ENCODE data around the gene SMTN.

The SMTN gene

DNA sequence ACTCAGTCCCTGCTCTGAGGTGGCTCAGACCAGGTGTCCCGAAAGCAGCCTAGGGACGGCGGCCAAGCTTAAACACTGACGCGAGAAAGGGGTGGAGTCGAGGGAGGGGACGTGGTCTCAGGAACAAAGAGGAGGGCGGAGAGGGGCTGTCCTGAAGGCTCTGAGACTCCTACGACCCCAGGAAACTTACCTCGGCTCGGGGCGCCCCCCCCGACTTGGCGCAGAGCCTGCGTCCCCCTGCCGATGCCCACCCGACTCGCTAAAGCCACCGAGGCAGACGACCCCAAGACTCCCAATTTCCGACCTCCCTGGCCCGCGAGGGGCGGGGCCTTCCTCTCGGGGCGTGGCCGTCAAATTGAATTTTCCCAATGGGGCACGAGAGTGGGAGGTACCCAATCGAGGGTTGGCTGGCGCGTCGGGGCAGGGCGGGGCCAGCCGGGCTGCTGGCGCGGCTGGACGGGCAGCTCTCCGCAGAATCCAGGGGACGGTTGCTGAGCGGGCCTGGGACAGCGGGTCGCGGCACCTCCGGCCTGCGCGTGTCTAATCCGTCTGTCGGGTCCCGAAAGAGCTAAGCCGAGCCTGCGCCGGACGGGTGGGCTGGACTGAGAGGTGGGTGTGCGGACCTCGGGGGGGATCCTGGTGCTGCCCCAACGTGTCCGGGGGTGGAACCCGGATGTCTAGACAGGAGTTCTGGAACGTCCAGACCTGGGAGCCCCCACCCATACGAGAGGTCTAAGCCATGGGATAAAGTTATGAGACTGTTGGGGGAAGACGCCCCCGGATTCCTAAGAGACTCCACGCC, at the start of gene SMTN:
SMTN (plus strand) TSS at position 471 of the 802 bp plus-strand sequence. CDS start 1,941 bp downstream, outside the sequence.
- DNase-seq (ENCODE audit: insufficient read length, low spot score) (peak; percentile 82), FAIRE-seq (no peak)
- TF ChIP-seq POLR2A (IDR thresholded peaks at IDR 0.05; ENCODE audit: low read depth, low read length): peak; percentile 85

DNA sequence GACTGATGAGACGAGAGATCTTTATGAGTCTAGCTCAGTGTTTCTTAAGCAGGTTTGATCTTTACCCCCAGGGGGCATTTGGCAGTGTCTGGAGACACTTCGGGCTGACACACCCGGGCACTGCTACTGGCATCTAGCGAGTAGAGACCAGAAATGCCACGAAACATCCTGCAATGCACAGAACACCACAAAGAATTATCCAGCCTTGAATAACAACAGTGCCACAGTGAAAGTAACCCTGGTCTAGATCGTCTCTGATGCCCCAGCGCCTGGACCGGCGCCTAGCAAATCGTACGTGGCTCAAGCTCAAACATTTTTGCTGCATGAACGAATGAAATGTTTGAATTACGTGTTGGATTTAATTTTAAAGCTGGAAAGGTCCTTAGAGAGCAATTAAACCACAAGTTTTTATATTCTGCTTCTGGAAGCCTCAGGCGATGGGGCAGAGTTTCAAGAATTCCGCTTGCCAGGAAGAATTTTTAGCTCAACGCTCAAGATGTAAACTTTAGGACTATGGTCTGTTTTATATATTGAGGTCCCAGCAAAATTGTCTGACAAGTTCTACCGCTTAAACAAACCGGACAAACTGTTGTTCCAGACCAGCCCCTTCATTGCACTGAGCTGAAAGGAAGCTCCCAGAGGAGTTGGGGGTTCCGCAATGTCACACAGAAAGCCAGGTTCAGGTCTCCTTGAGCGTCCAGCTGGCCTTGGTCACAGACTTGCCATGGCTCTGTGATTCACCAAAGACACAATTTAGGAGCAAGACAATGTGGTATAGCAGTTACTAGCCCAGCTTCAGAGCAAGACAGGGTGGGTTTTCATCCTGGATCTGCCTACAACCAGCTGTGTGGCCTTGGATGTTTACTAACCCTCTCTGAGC, 44.2 kb upstream of the SMTN start:
- no peak for TF ChIP-seq POLR2A (IDR thresholded peaks at IDR 0.05; ENCODE audit: low read depth, low read length)
- peak; percentile 42 for DNase-seq (ENCODE audit: insufficient read length, low spot score)
- no peak for FAIRE-seq

DNA sequence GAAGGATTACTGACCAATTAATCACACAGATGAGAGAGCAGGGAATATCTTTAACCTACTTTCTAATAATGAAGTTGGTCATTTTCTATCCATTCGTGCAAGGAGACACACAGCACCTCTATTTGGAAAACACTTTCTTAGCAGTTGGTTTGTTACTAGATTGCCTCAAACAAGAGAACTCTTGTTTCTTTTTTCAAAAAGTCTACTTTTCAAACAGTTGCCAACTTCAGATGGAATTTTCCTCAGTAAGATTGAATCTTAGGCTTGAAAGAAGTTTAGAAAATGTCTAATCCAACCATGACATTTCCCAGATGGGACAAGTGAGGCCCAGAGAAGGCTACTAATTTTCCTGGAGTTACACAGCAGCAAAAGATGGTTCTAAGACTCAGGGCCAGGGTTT, 42.4 kb upstream of the SMTN start:
- DNase-seq (ENCODE audit: insufficient read length, low spot score) (no peak), FAIRE-seq (no peak)
- TF ChIP-seq POLR2A (IDR thresholded peaks at IDR 0.05; ENCODE audit: low read depth, low read length): no peak

DNA sequence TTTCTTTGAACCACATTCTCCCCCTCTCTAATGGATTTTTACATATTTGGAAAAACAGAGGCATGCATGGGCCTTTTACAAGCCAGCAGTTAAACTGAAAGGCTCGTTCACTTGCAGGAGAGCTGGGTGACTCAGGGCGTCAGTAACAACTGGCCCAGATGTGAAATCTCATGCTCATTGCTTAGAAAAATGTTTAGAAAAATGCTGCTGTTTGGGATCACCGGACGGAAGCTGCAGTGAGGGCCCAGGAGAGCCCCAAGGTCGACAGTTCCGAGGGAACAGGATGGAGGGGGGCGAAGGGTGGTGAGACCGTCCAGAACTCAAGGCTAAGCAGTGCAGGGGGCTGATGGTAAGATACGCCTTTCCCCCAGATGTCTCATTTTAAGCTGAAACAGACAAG, 41.7 kb upstream of the SMTN start:
- no peak for TF ChIP-seq POLR2A (IDR thresholded peaks at IDR 0.05; ENCODE audit: low read depth, low read length)
- DNase-seq (ENCODE audit: insufficient read length, low spot score) (no peak), FAIRE-seq (no peak)

DNA sequence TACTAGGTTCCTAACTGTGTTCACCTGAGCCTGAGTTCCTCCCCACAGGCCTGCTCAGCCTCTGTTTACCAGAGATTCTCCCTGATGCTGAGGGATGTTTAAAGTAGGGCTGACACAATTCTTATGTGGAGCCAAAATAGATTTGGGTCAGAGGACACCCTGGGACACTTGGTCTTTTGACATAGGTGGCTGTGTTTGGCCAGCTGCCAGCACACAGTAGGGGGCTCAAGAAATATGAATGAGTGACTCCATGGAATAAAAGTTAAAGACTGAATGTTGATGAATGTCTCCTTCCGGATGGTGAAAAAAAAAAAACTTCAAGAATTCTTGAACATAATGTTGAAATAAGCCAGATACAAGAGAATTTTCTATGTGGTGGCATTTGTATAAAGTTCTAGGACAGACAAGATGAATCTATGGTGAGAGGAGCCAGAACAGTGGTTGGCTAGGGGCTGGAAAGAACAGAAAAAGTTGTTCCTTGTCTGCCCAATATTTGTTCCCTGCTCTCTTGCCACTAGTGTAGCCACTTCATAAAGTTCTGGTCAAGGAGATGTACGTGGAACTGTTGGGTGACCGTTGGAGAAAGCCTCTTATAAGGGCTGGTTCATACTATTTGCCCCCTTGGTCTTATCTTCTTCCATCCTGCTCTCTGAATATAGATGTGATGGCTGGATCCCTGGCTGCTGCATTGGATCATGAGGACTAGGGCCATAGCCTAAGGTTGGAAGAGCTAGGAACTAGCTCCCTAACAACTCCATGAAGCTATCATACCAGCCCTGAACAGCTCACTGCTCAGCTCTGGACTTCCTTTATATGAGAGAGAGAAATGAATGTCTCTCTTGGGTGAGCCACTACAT, 40.3 kb upstream of the SMTN start:
- TF ChIP-seq POLR2A (IDR thresholded peaks at IDR 0.05; ENCODE audit: low read depth, low read length): no peak
- FAIRE-seq: no peak
- no peak for DNase-seq (ENCODE audit: insufficient read length, low spot score)

DNA sequence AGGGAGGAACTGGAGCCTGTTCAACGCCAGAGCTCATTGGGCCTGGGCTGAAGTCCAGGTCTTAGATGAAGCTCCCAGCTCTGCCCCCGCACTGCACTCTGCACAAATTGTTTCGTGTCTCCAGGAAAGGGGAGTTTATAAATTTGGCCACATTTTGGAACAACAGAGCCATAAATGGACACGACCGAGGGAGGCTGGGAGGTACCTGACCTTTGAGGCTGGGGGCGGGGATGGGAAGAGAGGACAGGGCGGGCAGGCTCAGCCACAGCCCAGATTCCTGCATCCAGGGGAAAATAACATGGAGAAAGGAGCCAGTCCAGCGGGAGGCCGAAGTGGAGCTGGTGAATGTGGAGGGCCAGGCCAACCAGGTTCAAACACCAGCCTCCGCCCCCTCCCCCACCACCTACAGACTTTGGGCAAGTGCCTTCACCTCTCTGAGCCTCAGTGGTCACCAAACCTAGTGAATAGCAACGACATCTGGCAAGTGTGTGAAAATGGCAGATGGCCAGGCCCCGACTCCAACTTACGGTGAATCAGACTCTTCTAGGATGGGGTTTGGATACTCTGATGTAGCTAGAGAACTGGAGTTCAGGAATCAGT, 36.8 kb upstream of the SMTN start:
- DNase-seq (ENCODE audit: insufficient read length, low spot score): no peak
- TF ChIP-seq POLR2A (IDR thresholded peaks at IDR 0.05; ENCODE audit: low read depth, low read length): no peak
- FAIRE-seq: no peak

DNA sequence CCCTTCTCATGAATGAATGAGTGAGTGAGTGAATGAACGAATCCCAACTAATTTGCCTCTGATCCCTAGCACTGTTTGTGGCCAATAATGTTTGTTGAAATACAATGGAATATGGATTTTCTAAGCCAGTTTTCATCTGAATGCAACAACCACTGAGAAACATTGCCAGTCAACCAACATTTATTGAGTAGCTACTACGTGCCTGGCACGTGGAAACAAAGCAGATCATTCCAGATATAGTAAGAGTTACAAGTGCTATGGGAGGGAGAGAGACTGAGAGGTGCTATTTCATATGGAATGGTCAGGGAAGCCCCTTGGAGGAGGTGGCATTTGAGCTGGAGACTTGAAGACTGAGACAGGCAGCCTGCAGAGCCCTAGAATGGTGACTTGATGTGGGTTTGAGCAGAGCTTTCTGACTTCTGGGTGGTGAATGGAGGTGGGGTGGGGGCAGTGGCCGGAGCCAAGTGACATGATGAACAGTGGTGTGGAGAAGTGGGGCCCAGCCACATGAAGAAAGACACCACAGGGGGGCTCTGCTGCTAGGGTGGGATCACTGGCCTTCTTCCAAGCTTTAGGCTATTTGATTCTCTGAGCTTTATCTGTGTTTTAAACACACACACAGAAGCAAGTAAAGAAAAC, 35.1 kb upstream of the SMTN start:
- no peak for TF ChIP-seq POLR2A (IDR thresholded peaks at IDR 0.05; ENCODE audit: low read depth, low read length)
- FAIRE-seq: no peak
- DNase-seq (ENCODE audit: insufficient read length, low spot score): no peak

DNA sequence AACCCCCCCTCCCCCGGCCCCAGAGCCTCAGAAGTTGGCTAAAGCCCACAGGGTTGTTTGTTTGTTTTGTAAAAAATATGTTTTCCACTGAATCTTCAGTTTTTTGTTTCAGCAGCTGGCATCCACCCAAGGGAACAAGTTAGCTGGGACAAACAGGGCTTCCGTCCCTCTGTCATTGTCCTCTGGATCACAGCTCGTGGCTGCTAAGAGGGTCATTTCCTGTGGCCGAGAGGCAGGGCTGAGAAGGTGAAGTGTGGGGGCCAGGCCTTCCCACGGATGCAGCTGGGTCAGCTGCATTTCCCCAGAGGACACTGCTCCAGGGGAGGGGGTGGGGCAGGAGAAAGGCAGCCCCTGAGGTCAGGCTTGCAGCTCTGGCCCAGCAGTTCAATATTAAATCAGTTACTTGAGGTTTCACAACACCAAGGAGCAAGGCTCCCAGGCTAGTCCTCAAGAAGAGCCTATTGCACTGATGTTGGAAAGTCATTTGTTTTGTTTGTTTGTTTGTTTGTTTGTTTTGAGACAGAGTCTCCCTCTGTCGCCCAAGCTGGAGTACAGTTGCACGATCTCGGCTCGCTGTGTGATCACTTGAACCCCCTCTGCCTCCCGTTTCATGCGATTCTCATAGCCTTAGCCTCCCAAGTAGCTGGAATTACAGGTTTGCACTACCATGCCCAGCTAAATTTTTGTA, 34.4 kb upstream of the SMTN start:
- DNase-seq (ENCODE audit: insufficient read length, low spot score) (no peak), FAIRE-seq (no peak)
- TF ChIP-seq POLR2A (IDR thresholded peaks at IDR 0.05; ENCODE audit: low read depth, low read length): no peak

DNA sequence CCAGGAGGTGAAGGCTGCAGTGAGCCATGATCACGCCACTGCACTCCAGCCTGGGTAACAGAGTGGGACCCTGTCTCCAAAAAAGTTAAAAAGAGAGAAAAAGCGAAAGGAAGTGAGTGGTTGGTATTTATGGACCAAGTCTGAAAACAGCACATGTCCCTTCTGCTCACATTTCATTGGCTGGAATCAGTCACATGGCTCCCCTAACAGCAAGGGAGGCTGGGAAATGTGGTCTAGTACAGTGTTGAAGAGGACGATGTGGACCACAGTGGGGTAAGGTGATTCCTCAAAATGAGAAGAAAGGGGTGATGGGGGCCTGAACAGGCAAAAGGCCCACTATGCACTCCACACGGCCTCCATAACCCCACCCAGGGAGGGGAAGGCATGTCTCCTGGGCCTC, 32.5 kb upstream of the SMTN start:
- FAIRE-seq: no peak
- TF ChIP-seq POLR2A (IDR thresholded peaks at IDR 0.05; ENCODE audit: low read depth, low read length): no peak
- no peak for DNase-seq (ENCODE audit: insufficient read length, low spot score)

DNA sequence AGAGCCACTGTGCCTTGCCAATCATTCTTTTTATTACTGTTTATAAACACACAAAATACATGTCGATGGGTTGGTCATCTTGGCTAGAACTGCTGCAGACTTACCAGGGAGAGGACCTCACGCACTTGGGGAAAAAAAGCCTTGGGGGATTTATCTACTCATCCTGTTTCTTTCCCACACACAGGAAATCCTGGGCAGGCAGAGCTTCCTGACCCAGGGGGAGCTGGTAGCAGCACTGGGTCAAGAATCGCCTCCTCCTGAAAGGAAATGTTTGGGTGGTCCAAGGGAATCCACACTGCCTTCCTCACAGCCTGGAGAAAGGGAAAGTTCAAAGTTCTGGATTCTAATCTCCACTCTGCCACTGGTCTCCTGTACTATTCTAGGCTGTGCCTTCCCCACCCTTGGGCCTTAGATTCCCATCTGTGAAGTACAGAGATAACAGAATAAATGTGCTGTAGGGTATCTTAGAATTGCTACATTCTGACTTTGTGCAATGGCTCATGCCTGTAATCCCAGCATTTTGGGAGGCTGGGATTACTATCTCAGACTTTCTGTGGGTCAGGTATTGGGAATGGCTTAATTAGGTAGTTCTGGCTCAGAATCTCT, 31.2 kb upstream of the SMTN start:
- no peak for FAIRE-seq
- no peak for DNase-seq (ENCODE audit: insufficient read length, low spot score)
- no peak for TF ChIP-seq POLR2A (IDR thresholded peaks at IDR 0.05; ENCODE audit: low read depth, low read length)

DNA sequence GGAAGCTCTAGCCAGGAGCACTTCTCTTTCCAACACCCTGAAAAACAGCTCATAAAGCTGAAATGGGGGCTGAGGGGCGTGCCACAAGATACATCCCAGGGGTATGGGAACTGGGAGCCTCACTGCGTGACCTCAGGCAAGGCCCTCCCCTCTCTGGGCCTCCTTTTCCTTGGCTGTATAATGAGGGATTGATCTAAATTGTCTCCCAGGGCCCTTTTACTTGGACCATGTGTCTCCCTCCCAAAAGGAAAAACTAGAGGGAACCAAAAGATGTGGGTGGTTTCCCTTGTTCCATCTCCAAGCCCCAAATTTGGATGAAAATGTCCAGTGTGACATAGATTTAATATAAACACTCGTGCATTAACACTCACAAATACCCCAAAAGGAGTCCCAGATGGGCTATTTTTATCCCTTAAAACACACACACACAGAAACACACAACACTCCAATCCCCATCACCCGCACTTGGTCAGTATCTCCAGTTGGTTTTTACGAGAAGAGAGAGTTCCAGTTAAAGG, 25.9 kb upstream of the SMTN start:
- FAIRE-seq (no peak), DNase-seq (ENCODE audit: insufficient read length, low spot score) (no peak)
- no peak for TF ChIP-seq POLR2A (IDR thresholded peaks at IDR 0.05; ENCODE audit: low read depth, low read length)

DNA sequence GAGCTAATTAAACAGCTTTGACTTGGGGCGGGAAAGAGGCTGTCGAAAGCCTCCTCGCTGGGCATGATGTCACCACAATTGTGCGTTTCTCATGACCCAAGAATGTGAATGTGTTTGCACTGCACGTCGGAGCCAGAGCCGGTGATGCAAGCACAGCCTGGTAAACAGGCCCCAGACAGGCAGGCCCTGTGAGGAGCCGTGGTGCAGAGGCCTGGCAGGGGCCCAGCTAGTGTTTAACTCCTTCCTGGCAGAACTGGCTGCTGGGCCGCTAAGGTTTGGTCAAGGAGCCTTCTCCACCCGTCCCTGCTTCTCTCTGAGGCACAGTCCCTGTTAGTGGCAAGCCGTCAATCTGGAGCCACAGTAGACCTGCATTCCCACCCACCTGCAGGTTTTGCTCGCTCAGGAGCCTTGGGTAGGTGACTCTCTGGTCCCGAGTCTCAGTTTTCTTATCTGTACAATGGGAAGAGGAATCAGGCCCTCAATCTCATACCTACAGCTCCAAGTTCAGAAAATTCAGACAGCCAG, 25.4 kb upstream of the SMTN start:
- FAIRE-seq: peak; percentile 52
- peak; percentile 55 for DNase-seq (ENCODE audit: insufficient read length, low spot score)
- TF ChIP-seq POLR2A (IDR thresholded peaks at IDR 0.05; ENCODE audit: low read depth, low read length): no peak
